Raji (cell line): Measurements from ENCODE around the gene SLIT1.

Source experiments
- POLR2A ChIP-seq: IDR thresholded peaks from 2 replicates; pipeline ENCODE4 v1.6.1; 2011; ENCODE audit warnings: low read depth, low read length, control low read depth; ENCODE audit not compliant: insufficient read depth

Gene SLIT1

GRCh38 chr10:97207756-97208346 lies 22.1 kb upstream of the SLIT1 start:
- no peak for TF ChIP-seq POLR2A

GRCh38 chr10:97207131-97207530 lies 21.4 kb upstream of the SLIT1 start:
- TF ChIP-seq POLR2A, result no peak

- TF ChIP-seq POLR2A, result no peak
These were observed 19.3 kb upstream of the SLIT1 start for GRCh38 chr10:97204826-97205679.

GRCh38 chr10:97203220-97203619 lies 17.5 kb upstream of the SLIT1 start:
- TF ChIP-seq POLR2A, result no peak

DNA sequence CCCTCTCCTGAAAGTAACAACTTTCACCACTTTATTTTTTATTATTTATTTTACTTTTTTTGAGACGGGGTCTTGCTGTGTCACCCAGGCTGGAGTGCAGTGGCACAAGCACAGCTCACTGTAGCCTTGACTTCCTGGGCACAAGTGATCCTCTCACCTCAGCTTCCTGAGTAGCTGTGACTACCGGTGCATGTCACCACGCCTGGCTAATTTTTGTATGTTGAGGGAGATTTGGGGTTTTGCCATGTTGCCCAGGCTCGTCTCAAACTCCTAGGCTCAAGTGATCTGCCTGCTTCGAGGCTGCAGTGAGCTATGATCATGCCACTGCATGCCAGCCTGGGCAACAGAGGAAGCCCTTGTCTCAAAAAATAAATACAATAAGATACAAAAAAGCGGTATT lies 14.9 kb upstream of the SLIT1 start:
- TF ChIP-seq POLR2A, result no peak

DNA sequence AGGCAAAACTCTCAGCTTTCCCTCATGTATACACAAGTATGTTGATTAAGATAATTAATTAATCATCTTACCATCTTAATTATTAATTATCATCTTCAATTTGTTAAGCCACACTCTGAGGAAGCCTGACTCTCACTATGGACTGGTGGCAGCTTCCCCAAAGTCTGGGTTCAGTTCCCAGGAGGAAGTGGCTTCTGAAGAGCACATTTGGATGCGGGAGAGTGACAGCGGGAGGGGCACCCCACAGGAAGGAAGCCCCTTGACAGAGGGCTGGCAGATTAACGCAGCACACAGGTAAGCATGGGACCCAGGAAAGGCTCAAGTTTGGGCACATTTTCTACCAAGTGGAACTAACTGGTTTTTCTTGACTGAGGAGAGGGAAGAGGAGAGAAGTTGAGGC lies 13.4 kb upstream of the SLIT1 start:
- no peak for TF ChIP-seq POLR2A

DNA sequence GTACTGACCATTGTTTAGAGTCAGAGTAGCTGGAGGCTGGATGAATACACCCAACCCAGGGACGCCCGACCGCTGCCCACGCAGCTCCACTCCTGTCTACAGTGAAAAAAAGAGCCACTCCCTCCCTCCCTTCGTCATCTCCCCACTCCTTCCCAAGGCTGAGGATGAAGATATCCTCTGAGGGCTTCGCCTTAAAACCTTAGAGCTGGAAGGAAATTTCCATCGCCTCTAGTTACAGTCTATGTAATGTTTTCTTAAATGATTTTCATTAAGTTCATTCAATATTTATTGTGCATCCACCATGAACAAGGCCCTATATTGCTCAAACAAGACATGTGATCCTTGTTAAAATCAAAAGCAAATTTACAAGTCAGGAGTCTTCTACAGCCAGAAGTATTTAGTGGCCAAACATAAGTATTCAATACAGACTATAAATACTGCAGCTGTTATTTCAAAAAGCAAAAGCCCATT lies 11.3 kb upstream of the SLIT1 start:
- TF ChIP-seq POLR2A, result no peak

- no peak for TF ChIP-seq POLR2A
These were observed 10.7 kb upstream of the SLIT1 start for GRCh38 chr10:97196223-97197029.

GRCh38 chr10:97195706-97196222 lies 10.0 kb upstream of the SLIT1 start:
- TF ChIP-seq POLR2A, result no peak

- no peak for TF ChIP-seq POLR2A
These were observed 7.2 kb upstream of the SLIT1 start for GRCh38 chr10:97192952-97193435.

DNA sequence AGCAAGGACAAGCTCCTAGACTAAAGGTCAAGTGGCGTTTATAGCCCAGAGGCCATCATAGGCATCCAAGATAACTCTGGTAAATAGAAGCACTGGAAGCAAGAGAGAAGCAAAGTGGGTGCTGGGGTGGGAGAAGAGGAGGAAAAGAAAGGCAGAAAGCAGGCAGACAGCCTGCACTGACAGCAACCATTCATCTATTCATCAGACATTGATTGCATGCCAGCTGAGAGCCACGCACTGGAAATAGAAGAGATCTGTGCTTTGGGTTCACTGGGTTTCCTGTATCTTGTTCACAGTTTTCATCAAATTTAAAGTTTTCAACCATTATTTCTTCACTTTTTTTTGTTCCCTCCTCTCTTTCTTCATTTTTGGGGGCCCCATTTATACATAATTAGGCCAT lies 4.7 kb upstream of the SLIT1 start:
- no peak for TF ChIP-seq POLR2A

GRCh38 chr10:97188261-97188711 lies 2.5 kb upstream of the SLIT1 start:
- no peak for TF ChIP-seq POLR2A

- no peak for TF ChIP-seq POLR2A
These were observed 1.2 kb upstream of the SLIT1 start for GRCh38 chr10:97186911-97187310.

DNA sequence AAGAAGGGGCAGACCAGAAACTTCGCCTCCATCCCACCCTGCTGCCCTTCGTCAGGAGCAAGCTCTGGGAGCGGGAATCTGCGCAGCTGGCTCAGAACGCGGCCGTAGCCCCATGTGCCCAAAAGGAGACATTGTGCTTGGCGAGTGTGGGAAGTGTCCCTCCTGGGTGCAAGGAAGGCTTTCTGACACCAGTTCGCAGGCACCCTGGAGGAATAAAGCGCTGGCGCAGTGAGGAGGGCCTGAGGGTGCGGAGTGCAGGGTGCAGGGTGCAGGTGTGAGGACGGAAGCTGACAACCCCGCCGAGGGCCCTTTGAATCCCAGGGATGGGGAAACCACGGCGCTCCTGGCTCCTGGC lies 811 bp downstream of the SLIT1 start:
- no peak for TF ChIP-seq POLR2A

- TF ChIP-seq POLR2A, result no peak
These were observed 2.4 kb downstream of the SLIT1 start for GRCh38 chr10:97183314-97183713.
